ENCODE data around the gene PIGQ. TPM values are rescaled to one million over a fixed set of nuclear protein-coding genes. Genes with fewer than 3 reads are reported as not detected.

The PIGQ gene
- total RNA-seq, 4 donors from 2014 or later, result 36.1 to 46.4 (median 40.7) TPM

DNA sequence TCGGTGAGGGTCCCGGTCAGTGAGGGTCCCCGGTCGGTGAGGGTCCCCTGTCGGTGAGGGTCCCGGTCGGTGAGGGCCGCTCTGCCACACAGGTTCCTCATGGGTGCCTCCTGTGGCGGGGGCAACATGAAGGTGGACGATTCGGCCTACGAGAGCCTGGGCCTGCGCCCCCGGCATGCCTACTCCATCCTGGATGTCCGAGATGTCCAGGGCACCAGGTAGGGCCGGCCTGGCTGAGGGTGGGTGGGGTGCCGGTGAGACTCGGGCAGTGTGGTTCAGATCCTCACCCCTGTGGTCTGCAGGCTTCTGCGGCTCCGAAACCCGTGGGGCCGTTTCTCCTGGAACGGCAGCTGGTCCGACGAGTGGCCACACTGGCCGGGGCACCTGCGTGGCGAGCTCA is 18.6 kb upstream of the PIGQ start:
- no peaks in the 10 kb centered on the region for H3K9me3 ChIP-seq
- 100% methylated on average over 1 of the region's 28 CpGs for WGBS
- no peak overlapping the region for H3K27ac ChIP-seq (replicated peaks in 1 of 4)
- H3K36me3 ChIP-seq, result peaks cover 25 to 78% (median 66%) of the 10 kb centered on the region in 4 donors
- no peak overlapping the region for H3K4me3 ChIP-seq
- no peaks in the 10 kb centered on the region for H3K27me3 ChIP-seq
- no peak for DNase-seq (ENCODE audit: extremely low spot score)
- peaks cover 0 to 7% (median 3%) of the 10 kb centered on the region in 4 donors for H3K4me1 ChIP-seq
- intact Hi-C loops (cut with DNase I), result no loop called here
- TF ChIP-seq POLR2A (IDR thresholded peaks at IDR 0.05; ENCODE audit: low read depth), result no peak
- TF ChIP-seq CTCF (IDR thresholded peaks at IDR 0.05), result no peak
- no peak for TF ChIP-seq EP300 (IDR thresholded peaks at IDR 0.05)
- TF ChIP-seq POLR2AphosphoS5 (IDR thresholded peaks at IDR 0.05), result no peak

DNA sequence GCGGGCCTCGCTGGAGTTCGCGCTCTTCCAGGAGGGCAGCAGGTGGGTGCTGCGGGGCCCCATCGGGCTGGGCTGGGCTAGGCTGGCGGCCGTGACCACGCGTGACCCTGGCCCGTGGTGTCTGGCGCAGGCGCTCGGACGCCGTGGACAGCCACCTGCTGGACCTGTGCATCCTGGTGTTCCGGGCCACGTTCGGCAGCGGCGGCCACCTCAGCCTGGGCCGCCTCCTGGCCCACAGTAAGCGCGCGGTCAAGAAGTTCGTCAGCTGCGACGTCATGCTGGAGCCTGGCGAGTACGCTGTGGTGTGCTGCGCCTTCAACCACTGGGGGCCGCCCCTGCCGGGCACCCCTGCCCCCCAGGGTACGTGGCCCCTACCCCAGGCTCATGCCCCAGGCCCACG is 17.6 kb upstream of the PIGQ start:
- H3K36me3 ChIP-seq, result peaks cover 22 to 70% (median 62%) of the 10 kb centered on the region in 4 donors
- TF ChIP-seq POLR2A (IDR thresholded peaks at IDR 0.05; ENCODE audit: low read depth), result no peak
- no peak for TF ChIP-seq EP300 (IDR thresholded peaks at IDR 0.05)
- no peak for DNase-seq (ENCODE audit: extremely low spot score)
- WGBS, result 97% methylated on average over 13 of the region's 35 CpGs
- no peak overlapping the region for H3K27ac ChIP-seq (replicated peaks in 1 of 4)
- intact Hi-C loops (cut with DNase I), result no loop called here
- peaks cover 0 to 4% (median 2%) of the 10 kb centered on the region in 4 donors for H3K4me1 ChIP-seq
- peaks cover 0 to 2% (median 0%) of the 10 kb centered on the region in 4 donors for H3K27me3 ChIP-seq
- H3K4me3 ChIP-seq, result no peak overlapping the region
- H3K9me3 ChIP-seq, result no peaks in the 10 kb centered on the region

GRCh38 chr16:553601-554296 is 16.0 kb upstream of the PIGQ start:
- no peaks in the 10 kb centered on the region for H3K4me1 ChIP-seq
- peaks cover 0 to 17% (median under 1%) of the 10 kb centered on the region in 4 donors for H3K27me3 ChIP-seq
- peaks cover 21 to 55% (median 49%) of the 10 kb centered on the region in 4 donors for H3K36me3 ChIP-seq
- TF ChIP-seq POLR2A (IDR thresholded peaks at IDR 0.05; ENCODE audit: low read depth) (no peak), EP300 (IDR thresholded peaks at IDR 0.05) (no peak), POLR2AphosphoS5 (IDR thresholded peaks at IDR 0.05) (no peak), CTCF (IDR thresholded peaks at IDR 0.05) (no peak)
- no peak for DNase-seq (ENCODE audit: extremely low spot score)
- intact Hi-C loops (cut with DNase I), result no loop called here
- H3K9me3 ChIP-seq, result no peaks in the 10 kb centered on the region
- WGBS, result 91% methylated on average over 16 of the region's 33 CpGs
- no peak overlapping the region for H3K27ac ChIP-seq (replicated peaks in 1 of 4)
- no peak overlapping the region for H3K4me3 ChIP-seq

DNA sequence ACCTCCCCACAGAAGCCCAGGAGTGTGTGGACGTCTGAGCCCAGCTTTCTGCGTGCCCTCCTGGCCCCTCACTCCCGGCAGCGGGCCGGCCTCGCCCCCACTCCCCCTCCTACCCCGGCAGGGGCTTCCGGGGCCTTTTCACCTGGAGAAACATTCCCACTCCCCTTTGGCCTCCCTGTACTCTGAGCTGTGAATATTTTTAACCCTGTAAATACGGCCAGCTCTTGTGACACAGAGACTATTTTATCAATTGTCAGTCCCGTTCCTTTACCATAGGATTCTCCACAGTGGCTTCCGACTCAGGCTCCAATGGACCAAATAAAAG is 15.5 kb upstream of the PIGQ start:
- 84% methylated on average over 11 of the region's 11 CpGs for WGBS
- H3K27ac ChIP-seq (replicated peaks in 1 of 4), result no peak overlapping the region
- TF ChIP-seq EP300 (IDR thresholded peaks at IDR 0.05) (no peak), CTCF (IDR thresholded peaks at IDR 0.05) (no peak), POLR2A (IDR thresholded peaks at IDR 0.05; ENCODE audit: low read depth) (no peak), POLR2AphosphoS5 (IDR thresholded peaks at IDR 0.05) (no peak)
- H3K36me3 ChIP-seq, result peaks cover 21 to 50% (median 44%) of the 10 kb centered on the region in 4 donors
- no peak for DNase-seq (ENCODE audit: extremely low spot score)
- no peak overlapping the region for H3K4me3 ChIP-seq
- peaks cover 0 to 22% (median 3%) of the 10 kb centered on the region in 4 donors for H3K27me3 ChIP-seq
- H3K4me1 ChIP-seq, result peaks cover 0 to 4% (median 2%) of the 10 kb centered on the region in 4 donors
- no peaks in the 10 kb centered on the region for H3K9me3 ChIP-seq
- intact Hi-C loops (cut with DNase I), result no loop called here

GRCh38 chr16:554640-555365 is 15.0 kb upstream of the PIGQ start:
- Histone ChIP-seq H3K27me3 (peaks cover 0 to 28% (median 8%) of the 10 kb centered on the region in 4 donors), H3K4me1 (peaks cover 3 to 9% (median 7%) of the 10 kb centered on the region in 4 donors), H3K36me3 (peaks cover 19 to 44% (median 38%) of the 10 kb centered on the region in 4 donors), H3K4me3 (peak overlapping the region in 2 of 4 donors; percentile 9 to 18), H3K9me3 (no peaks in the 10 kb centered on the region), H3K27ac (replicated peaks in 1 of 4) (no peak overlapping the region)
- intact Hi-C loops (cut with DNase I), result no loop called here
- WGBS, result 84% methylated on average over 29 of the region's 54 CpGs
- TF ChIP-seq EP300 (IDR thresholded peaks at IDR 0.05) (no peak), POLR2A (IDR thresholded peaks at IDR 0.05; ENCODE audit: low read depth) (no peak), CTCF (IDR thresholded peaks at IDR 0.05) (no peak), POLR2AphosphoS5 (IDR thresholded peaks at IDR 0.05) (no peak)
- no peak for DNase-seq (ENCODE audit: extremely low spot score)
